GM08714 (cell line): ENCODE data around the gene SAMMSON.

Experiments used
- H3K4me3 ChIP-seq: fragments of 200-500 bp; sonication (Bioruptor generic); 2 replicates; pipeline ENCODE4 v1.5.1; 2014; ENCODE audit warnings: mild to moderate bottlenecking, low read length, inconsistent platforms
- ZNF274 ChIP-seq: IDR thresholded peaks from 2 replicates; pipeline ENCODE4 v1.6.1; 2012; ENCODE audit warnings: mild to moderate bottlenecking, low read depth, low read length

Gene SAMMSON

GRCh38 chr3:69999140-70000027, at the start of gene SAMMSON:
SAMMSON (plus strand) TSS chr3:69999733.
- H3K4me3 ChIP-seq = no peak within 1 kb of the TSS
- no peak for TF ChIP-seq ZNF274

GRCh38 chr3:69951616-69952015, 47.9 kb upstream of the SAMMSON start:
- TF ChIP-seq ZNF274 = no peak

GRCh38 chr3:69959581-69959980, 40.0 kb upstream of the SAMMSON start:
- no peak for TF ChIP-seq ZNF274

More at GRCh38 chr3:69951616-69952015, 47.9 kb upstream of the SAMMSON start:
- H3K4me3 ChIP-seq = no peak overlapping the region

GRCh38 chr3:69961706-69962439, 37.7 kb upstream of the SAMMSON start:
- H3K4me3 ChIP-seq = no peak overlapping the region
- no peak for TF ChIP-seq ZNF274

More at GRCh38 chr3:69959581-69959980, 40.0 kb upstream of the SAMMSON start:
- no peak overlapping the region for H3K4me3 ChIP-seq

- no peak for TF ChIP-seq ZNF274
- H3K4me3 ChIP-seq = no peak overlapping the region
These were observed 35.9 kb upstream of the SAMMSON start for GRCh38 chr3:69963643-69964042.

GRCh38 chr3:69967156-69967555, 32.4 kb upstream of the SAMMSON start:
- no peak for TF ChIP-seq ZNF274
- H3K4me3 ChIP-seq = no peak overlapping the region

- no peak for TF ChIP-seq ZNF274
- no peak overlapping the region for H3K4me3 ChIP-seq
These were observed 28.7 kb upstream of the SAMMSON start for GRCh38 chr3:69970827-69971226.

- TF ChIP-seq ZNF274 = no peak
- no peak overlapping the region for H3K4me3 ChIP-seq
These were observed 26.9 kb upstream of the SAMMSON start for GRCh38 chr3:69972672-69973071.

- H3K4me3 ChIP-seq = no peak overlapping the region
- TF ChIP-seq ZNF274 = no peak
These were observed 23.5 kb upstream of the SAMMSON start for GRCh38 chr3:69976021-69976420.

- H3K4me3 ChIP-seq = no peak overlapping the region
- TF ChIP-seq ZNF274 = no peak
These were observed 15.8 kb upstream of the SAMMSON start for GRCh38 chr3:69983546-69984265.

- TF ChIP-seq ZNF274 = no peak
- H3K4me3 ChIP-seq = no peak overlapping the region
These were observed 14.3 kb upstream of the SAMMSON start for GRCh38 chr3:69985266-69985665.

- no peak for TF ChIP-seq ZNF274
- no peak overlapping the region for H3K4me3 ChIP-seq
These were observed 13.1 kb upstream of the SAMMSON start for GRCh38 chr3:69986419-69986818.

- no peak overlapping the region for H3K4me3 ChIP-seq
- no peak for TF ChIP-seq ZNF274
These were observed 11.7 kb upstream of the SAMMSON start for GRCh38 chr3:69987833-69988232.

GRCh38 chr3:69993757-69994156, 5.8 kb upstream of the SAMMSON start:
- TF ChIP-seq ZNF274 = no peak
- H3K4me3 ChIP-seq = no peak overlapping the region
